Umbilical cord (tissue), 2 donors: ENCODE measurements around the gene RAB15. TPM values are rescaled to one million over a fixed set of nuclear protein-coding genes. Genes with fewer than 3 reads are reported as not detected.
"Not testable (repeated sequence)": the region's sequence is repeated elsewhere in the genome, so short reads cannot be mapped to it uniquely, and the experiment has no call there.

Experiments
- DNase-seq: peaks from one replicate; pipeline ENCODE4 v3.0.0-alpha.2; 2015; ENCODE audit warnings: low spot score
- total RNA-seq: library from RNA; depleted of rRNA; stranded (reverse); fragments of >200 nt; gene quantifications from one replicate; pipeline ENCODE4 v1.2.3, GENCODE V29; 2014; ENCODE audit warnings: low replicate concordance; ENCODE audit not compliant: insufficient read depth

The RAB15 gene
- total RNA-seq, 1 donor from 2014 or later, result 12.0 TPM

- DNase-seq, result peak; percentile 36
Observed at GRCh38 chr14:64937821-64938193, 34.3 kb downstream of the RAB15 start.

DNA sequence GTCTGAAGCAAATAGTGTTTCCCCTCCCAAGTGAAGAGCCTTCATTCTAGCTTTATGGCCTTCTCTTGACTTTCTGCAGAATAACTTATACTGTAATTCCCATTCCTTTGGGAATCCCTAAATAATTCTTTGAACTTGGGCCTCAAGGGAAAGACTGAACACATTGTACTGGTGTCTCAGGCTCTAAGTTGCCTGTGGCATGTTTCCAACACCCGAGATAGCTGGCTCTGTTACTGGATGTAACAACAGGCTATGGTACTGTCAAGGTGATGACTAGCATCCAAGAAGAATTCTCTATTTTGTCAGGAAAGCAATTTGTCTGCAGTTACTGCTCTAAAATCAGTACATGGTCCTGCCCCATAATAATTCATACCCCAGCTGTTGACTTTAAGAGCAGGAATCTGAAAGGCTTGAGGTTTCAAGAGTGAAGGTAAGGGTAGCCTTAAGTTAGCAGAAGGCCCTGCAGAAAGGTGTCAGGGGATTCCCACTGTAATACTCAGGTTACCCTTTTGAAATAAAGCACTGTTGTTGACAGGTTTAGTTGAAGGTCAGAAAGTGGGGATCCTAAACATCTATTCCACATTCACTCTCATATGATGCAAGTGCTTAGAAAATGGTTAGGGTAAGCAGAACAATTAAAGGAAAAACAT lies 34.8 kb downstream of the RAB15 start:
- peak; percentile 71 for DNase-seq

- no peak for DNase-seq
Observed at GRCh38 chr14:64935508-64935907, 36.6 kb downstream of the RAB15 start.

- DNase-seq, result no peak
Observed at GRCh38 chr14:64934338-64934929, 37.7 kb downstream of the RAB15 start.

GRCh38 chr14:64932231-64932630 lies 39.9 kb downstream of the RAB15 start:
- DNase-seq, result no peak

- no peak for DNase-seq
Observed at GRCh38 chr14:64931123-64931522, 41.0 kb downstream of the RAB15 start.

DNA sequence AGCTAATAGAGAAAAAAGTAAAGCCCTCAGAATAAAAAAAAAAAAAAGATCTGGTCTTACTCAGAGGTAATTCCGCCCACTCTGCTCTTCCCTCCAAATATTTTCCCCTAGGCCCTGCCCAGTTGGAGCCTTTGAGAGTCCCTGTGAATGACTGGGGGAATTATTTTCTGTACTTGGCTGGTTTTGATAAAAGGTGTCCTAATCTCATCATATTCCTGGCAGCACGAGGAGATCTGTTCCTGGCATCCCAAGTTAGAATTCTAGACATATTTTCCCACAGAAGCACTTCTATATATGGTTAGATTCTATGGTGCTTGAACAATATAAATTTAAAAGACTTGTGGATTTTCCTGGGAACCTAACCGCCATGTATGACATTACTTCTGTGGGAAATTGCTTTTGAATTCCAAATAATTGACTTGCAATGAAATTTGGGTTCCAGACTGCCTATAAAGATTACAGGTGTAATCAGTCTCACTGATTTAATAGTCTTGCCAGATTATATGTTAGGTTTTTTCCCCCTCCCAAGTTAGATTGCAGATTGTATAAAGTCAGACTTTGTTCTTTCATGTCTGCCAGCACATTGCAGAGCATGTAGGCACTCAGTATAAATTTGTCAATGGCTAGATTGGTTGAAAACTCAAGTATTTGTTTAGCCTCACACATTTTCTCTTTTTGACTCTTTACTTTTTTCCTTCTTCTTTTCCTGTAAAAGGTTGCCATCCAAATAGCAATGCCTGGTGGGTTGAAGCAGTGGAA lies 41.9 kb downstream of the RAB15 start:
- DNase-seq, result peak; percentile 92

DNA sequence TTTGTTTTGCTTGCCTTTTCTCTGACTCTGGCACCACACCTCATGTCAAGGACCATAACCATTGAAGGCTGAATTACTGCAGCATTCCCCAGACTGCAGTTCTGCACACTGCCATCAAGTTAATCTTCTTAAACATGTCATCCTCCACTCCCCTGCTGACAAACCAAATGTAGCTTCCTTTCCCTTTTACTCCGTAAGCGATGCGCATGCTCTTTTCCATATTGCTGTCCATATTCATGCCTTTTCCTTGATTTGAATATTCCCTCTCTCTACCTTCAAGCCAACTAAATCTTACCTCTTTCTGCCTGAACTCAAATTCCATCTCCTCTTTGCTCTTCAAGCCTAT lies 43.1 kb downstream of the RAB15 start:
- DNase-seq, result no peak

DNA sequence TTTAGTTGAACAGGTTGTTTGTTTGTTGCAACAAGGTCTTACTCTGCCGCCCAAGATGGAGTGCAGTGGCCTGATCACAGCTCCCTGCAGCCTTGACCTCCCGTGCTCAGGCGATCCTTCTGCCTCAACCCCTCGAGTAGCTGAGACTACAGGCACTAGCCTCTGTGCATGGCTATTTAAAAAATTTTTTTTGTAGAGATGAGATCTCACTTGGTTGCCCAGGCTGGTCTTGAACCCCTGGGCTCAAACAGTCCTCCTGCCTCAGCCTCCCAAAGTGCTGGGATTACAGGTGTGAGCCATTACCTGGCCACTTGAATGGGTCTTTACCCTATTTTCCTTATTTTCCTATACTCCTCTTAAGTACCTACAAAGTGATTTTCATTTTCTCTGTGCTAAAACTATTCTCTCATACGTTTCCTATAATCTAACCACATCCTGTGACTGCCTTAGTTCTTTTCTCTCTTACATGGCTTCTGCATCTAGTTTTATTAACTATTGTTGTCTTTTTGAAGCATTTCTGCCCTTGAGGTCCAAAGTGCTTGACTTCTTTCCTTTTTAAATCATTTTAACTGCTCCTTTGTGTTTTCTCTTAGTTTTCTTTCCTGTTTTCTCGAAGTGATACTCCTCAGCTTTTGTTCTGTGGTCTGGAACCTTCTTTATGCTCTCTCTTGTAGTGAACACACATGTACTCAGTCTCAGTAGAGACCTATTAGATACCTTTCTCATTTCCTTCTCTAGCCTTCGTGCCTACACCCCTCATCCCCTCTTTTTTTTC lies 43.7 kb downstream of the RAB15 start:
- no peak for DNase-seq

- no peak for DNase-seq
Observed at GRCh38 chr14:64927031-64927430, 45.1 kb downstream of the RAB15 start.

DNA sequence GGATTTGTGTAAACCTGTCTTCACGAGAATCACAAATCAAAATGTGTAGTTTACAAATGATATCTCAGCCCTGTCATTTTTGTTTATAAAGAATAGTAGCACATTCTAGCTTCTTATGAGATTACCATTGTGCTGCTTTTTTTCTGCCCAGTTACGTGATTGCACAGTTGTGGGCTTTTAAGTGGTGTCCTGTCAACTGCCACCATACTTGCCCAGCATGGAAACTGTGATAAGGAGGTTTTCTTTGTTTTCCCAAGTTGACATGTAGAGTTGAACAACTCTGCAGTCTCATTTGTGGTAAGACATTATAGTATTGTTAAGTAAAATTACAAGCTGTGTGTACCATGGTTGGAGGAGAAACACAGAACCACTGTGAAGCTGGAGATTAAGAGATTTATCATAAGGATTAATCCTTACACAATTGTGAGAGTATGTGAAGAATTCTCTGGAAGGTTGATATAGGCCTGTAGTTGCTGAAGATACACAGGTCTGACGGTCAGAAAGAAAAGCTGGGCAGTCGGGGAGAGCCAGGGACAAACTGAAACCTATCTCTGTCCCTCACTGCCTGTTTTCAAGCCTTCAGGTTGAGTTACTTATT lies 45.6 kb downstream of the RAB15 start:
- no peak for DNase-seq

GRCh38 chr14:64923015-64923414 lies 49.1 kb downstream of the RAB15 start:
- DNase-seq, result no peak

DNA sequence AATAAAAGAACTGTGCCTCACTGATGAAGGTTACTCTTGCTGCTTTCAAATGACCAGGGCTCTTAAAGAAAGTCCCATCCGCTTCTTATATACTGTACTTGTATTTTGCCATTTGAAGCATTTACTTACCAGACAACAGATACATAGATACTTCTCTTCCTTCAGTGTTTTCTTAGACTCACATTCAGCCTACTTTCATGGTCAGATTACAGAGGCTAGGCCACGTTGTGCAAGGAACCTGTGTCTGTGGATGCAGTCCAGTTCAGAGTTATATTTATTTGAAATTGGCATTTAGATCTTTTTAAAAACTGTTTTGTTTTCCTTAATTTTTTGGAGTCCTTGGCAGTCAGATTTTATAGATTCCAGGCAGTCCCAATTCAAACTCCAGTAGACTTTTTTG lies 51.7 kb downstream of the RAB15 start:
- no peak for DNase-seq

GRCh38 chr14:64919618-64920017 lies 52.5 kb downstream of the RAB15 start:
- DNase-seq, result no peak

GRCh38 chr14:64919215-64919614 lies 52.9 kb downstream of the RAB15 start:
- DNase-seq, result no peak

DNA sequence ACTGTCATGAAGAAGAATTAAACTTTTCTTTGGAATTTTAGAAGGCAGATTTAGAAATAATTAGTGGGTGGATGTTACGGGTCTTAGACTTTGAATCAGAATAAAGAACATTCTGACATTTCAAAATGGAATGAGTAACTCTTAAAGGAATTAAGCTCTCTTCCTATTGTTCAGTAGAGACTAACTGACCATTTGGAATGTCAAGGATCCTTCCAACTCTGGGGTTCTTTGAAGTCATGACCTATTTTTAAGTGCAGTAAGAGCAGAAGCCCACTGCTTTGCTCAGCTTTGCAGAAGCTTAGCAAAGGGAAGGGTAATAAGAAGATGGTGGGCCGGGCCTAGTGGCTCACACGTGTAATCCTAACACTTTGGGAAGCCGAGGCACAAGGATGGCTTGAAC lies 53.9 kb downstream of the RAB15 start:
- DNase-seq, result no peak

- DNase-seq, result no peak
Observed at GRCh38 chr14:64915797-64916196, 56.3 kb downstream of the RAB15 start.

DNA sequence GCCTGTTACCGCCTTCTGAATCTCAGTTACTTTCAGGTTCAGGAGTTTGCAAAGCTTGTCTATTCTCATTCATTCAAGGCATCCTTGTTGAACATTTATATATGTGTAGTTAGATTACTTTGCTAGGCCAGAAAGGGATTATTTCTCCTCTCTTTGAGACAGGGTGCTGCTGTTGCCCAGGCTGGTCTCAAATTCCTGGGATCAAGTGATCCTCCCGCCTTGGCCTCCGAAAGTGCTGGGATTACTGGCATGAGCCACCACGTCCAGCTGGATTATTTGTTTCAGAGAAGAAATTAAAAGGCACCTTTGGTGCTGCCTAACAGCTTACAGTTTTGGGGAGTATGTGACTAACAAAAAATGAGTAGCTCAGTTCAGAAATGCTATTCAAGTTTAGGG lies 57.1 kb downstream of the RAB15 start:
- DNase-seq, result no peak

DNA sequence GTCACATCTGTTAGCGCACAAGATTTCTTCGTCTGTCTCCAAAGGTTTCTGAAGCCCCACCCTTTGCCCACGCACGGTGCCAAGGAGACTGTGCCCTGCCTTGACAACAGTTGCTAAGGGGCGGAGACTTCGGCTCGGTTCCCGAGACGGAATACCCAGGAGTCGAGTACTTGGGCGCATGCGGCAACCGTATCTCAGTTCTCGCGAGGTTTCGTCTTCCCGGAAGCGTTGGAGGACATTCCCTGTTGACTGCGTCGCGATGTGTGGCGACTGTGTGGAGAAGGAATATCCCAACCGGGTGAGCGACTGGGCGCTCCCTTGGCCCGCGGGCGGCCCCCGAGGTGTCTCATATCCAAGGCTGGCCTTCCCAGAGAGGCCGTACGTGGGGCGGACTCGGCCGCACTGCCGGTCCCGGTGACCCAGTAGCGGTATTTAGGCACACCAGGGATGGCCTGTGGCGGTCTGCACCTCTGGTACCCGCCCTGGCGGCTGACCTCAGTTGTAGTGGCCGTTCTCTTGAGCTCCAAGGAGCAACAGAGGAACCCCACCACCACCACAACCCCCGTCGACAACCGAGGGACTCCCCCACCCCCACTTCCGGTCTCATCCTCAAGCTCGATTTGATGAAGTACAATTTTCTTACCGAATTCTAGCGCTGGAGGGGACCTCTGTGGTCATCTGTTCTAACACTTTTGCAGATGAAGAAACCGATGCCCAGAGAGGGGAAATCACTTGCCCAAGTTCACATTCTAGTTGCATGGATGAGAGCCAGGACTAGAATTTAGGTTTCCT lies 57.7 kb downstream of the RAB15 start, which contains the start of gene CHURC1:
Gene CHURC1, plus strand, starts transcription at position 219 of the 792 bp plus-strand sequence. Its CDS starts 41 bp downstream, at position 260.
- peak; percentile 100 for DNase-seq

GRCh38 chr14:64913477-64913876 lies 58.7 kb downstream of the RAB15 start:
- not testable (repeated sequence) for DNase-seq

DNA sequence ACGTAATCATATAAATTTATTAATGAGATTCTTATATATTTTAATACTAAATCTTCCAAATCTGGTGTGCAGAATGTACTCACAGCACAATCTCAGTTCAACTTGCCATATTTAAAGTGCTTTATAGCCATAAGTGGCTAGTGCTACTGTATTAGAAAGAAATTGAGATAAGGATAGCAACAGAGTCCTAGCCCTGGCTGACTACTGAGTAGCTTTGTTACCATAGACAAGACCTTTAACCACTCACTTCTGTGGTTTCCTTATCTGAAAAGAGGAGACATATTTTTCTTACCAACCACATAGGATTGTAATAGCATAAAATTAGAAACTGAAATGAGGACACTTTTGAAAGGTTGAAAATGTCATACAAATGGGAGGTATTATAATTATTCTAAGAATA lies 59.9 kb downstream of the RAB15 start:
- DNase-seq, result no peak
